Mesenchymal stem cell (in vitro differentiated cells and primary cell): ENCODE data around the gene CEND1.

Experiments used
- DNase-seq: peaks from one replicate; pipeline ENCODE4 v3.0.0-alpha.2; 2013
- H2AFZ ChIP-seq: one replicate; pipeline ENCODE4 v1.6.1; 2013; ENCODE audit warnings: low read depth, mild to moderate bottlenecking, control low read depth, inconsistent platforms, low read length, moderate library complexity
- H2AK5ac ChIP-seq: 2 replicates; pipeline ENCODE4 v1.6.1; 2013; ENCODE audit warnings: low read length, moderate library complexity, mild to moderate bottlenecking, inconsistent platforms; ENCODE audit not compliant: severe bottlenecking
- H2BK120ac ChIP-seq: one replicate; pipeline ENCODE4 v1.6.1; 2013; ENCODE audit warnings: low read depth, mild to moderate bottlenecking, inconsistent platforms, low read length, moderate library complexity
- H2BK12ac ChIP-seq, 2 experiments: one replicate each; pipeline ENCODE4 v1.6.1; 2013; ENCODE audit warnings: inconsistent platforms in 2 of 2, low read length in 2 of 2, mild to moderate bottlenecking in 2 of 2, moderate library complexity in 2 of 2, control low read depth in 1 of 2
- H2BK15ac ChIP-seq: one replicate; pipeline ENCODE4 v1.6.1; 2013; ENCODE audit warnings: mild to moderate bottlenecking, low read depth, inconsistent platforms; ENCODE audit not compliant: poor library complexity, severe bottlenecking
- H2BK5ac ChIP-seq: 2 replicates; pipeline ENCODE4 v1.6.1; 2013; ENCODE audit warnings: low read depth, mild to moderate bottlenecking, low read length, control low read depth, inconsistent platforms; ENCODE audit not compliant: poor library complexity, severe bottlenecking
- H3K14ac ChIP-seq, 2 experiments: one replicate each; pipeline ENCODE4 v1.6.1; 2013; ENCODE audit warnings: inconsistent platforms in 2 of 2, low read length in 2 of 2, control low read depth in 1 of 2, mild to moderate bottlenecking in 1 of 2, moderate library complexity in 1 of 2
- H3K18ac ChIP-seq, 2 experiments: one replicate each; pipeline ENCODE4 v1.6.1; 2013; ENCODE audit warnings: inconsistent platforms in 2 of 2, low read length in 2 of 2, control low read depth in 1 of 2, low read depth in 1 of 2, mild to moderate bottlenecking in 1 of 2
- H3K23ac ChIP-seq, 2 experiments: one replicate each; pipeline ENCODE4 v1.6.1; 2013; ENCODE audit warnings: inconsistent platforms in 2 of 2, low read length in 2 of 2, mild to moderate bottlenecking in 2 of 2, moderate library complexity in 2 of 2, control low read depth in 1 of 2
- H3K27ac ChIP-seq: 2 replicates; pipeline ENCODE4 v1.5.1; 2013; ENCODE audit warnings: mild to moderate bottlenecking, moderate library complexity, low read length, control low read depth, inconsistent platforms; ENCODE audit not compliant: poor library complexity, severe bottlenecking
- H3K27me3 ChIP-seq, 2 experiments: 2 replicates each; pipeline versions ENCODE4 v1.6.1 to v1.7.0; 2013; ENCODE audit warnings: low read length in 2 of 2, mild to moderate bottlenecking in 2 of 2, moderate library complexity in 2 of 2, control low read depth in 1 of 2, inconsistent platforms in 1 of 2; ENCODE audit not compliant: control insufficient read depth in 1 of 2, insufficient read depth in 1 of 2
- H3K36me3 ChIP-seq, 2 experiments: 2 replicates each; pipeline versions ENCODE4 v1.6.1 to v1.7.0; 2013; ENCODE audit warnings: low read length in 2 of 2, control low read depth in 1 of 2, inconsistent platforms in 1 of 2, low read depth in 1 of 2, mild to moderate bottlenecking in 1 of 2; ENCODE audit not compliant: insufficient read depth in 2 of 2, control insufficient read depth in 1 of 2
- H3K4ac ChIP-seq, 2 experiments: one replicate each; pipeline ENCODE4 v1.6.1; 2013; ENCODE audit warnings: inconsistent platforms in 2 of 2, low read length in 2 of 2, mild to moderate bottlenecking in 2 of 2, moderate library complexity in 2 of 2, control low read depth in 1 of 2, low read depth in 1 of 2
- H3K4me1 ChIP-seq: 2 replicates; pipeline ENCODE4 v1.6.1; 2013; ENCODE audit warnings: low read depth, low read length, control low read depth; ENCODE audit not compliant: control insufficient read depth, insufficient read depth
- H3K4me2 ChIP-seq: 2 replicates; pipeline ENCODE4 v1.6.1; 2013; ENCODE audit warnings: low read length, mild to moderate bottlenecking, inconsistent platforms; ENCODE audit not compliant: poor library complexity, severe bottlenecking
- H3K4me3 ChIP-seq, 2 experiments: 2 replicates each; pipeline versions ENCODE4 v1.5.1 to v1.7.0; 2013; ENCODE audit warnings: low read length in 2 of 2, mild to moderate bottlenecking in 2 of 2, control low read depth in 1 of 2, low read depth in 1 of 2; ENCODE audit not compliant: insufficient read depth in 1 of 2
- H3K79me1 ChIP-seq: replicated peaks from 2 replicates; pipeline ENCODE4 v1.6.1; 2013; ENCODE audit warnings: mild to moderate bottlenecking, control low read depth, low read length, inconsistent platforms; ENCODE audit not compliant: poor library complexity, severe bottlenecking
- H3K9ac ChIP-seq: 2 replicates; pipeline ENCODE4 v1.7.0; 2013; ENCODE audit warnings: mild to moderate bottlenecking, low read length, moderate library complexity
- H3K9me3 ChIP-seq: 2 replicates; pipeline ENCODE4 v1.7.0; 2013; ENCODE audit warnings: mild to moderate bottlenecking, low read length; ENCODE audit not compliant: control insufficient read depth
- H4K8ac ChIP-seq: one replicate; pipeline ENCODE4 v1.6.1; 2013; ENCODE audit warnings: inconsistent platforms, mild to moderate bottlenecking, low read length, moderate library complexity
- H4K91ac ChIP-seq: one replicate; pipeline ENCODE4 v1.6.1; 2013; ENCODE audit warnings: mild to moderate bottlenecking, low read length, inconsistent platforms
- whole genome bisulfite sequencing: methylation state at CpG from one replicate; pipeline ENCODE4 v1.1.7; 2013; ENCODE audit warnings: mixed read lengths; 5-methylcytosine and 5-hydroxymethylcytosine counted together

Gene CEND1

DNA sequence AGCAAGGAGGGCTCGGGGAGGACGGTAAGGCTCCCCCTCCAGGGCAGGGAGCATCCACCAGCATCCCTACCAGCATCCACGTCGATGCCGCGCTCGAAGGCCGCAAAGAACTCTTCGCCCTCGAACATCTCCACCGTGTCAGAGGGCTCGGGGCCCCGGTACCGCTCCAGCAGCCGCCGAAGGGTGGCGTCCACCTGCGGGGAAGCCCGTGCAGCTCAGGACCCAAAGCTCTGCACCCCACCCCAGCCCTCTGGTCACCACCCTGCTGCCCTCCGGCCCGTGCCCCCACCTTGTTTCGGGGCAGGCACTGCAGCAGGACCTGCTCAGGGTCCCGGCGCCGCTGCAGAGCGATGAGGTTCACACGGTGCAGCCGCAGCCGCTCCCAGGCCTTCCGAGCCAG, 10.6 kb upstream of the CEND1 start:
- H3K9ac ChIP-seq, result no peak overlapping the region
- H2BK15ac ChIP-seq, result no peak overlapping the region
- H3K9me3 ChIP-seq, result no peaks in the 10 kb centered on the region

DNA sequence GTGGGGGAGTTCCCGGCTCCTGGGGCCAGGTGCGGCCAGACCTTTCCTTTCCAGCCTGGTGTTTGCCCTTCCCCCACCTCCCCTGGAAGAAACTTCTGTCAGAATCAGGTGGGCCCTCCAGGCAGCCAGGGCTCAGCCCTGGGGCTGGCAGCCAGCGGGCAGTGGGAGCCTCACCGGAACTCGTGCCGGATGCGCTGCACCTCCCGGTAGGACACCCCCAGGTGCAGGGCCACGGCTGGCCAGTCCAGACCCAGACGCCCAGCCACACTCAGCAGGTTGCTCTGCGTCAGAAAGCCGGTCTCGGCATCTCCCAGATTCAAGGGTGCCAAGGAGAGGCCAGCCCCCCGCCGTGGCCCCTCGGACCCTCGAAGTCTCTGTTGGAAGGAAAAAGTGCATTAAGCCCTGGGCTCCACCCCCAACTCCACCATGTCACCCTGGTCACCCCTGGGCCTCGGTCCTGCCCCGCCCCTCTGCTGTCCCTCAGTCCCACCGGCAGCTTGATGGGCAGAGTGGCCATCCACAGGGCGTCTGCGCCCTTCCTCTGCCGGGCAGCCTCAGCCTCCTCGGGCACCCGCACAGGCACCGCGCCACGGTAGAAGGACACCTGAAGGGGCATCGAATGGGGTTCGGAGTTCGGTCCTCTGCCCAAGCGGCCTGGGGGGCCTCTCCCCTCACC, 9.9 kb upstream of the CEND1 start:
- H2AFZ ChIP-seq, result no peak overlapping the region
- no peak overlapping the region for H3K23ac ChIP-seq
- no peak overlapping the region for H3K4ac ChIP-seq
- peaks cover 44% of the 10 kb centered on the region for H3K4me1 ChIP-seq
- H3K36me3 ChIP-seq, result peaks cover 48 to 56% of the 10 kb centered on the region in 2 experiments
- no peak overlapping the region for H3K9ac ChIP-seq
- H4K8ac ChIP-seq, result no peak overlapping the region
- H4K91ac ChIP-seq, result peak overlapping the region; percentile 40
- DNase-seq, result no peak
- no peak overlapping the region for H3K14ac ChIP-seq
- H3K27ac ChIP-seq, result no peak overlapping the region
- no peaks in the 10 kb centered on the region for H3K27me3 ChIP-seq
- no peak overlapping the region for H2BK15ac ChIP-seq
- peaks cover 33% of the 10 kb centered on the region for H3K79me1 ChIP-seq
- 95% methylated on average over 32 of the region's 32 CpGs for WGBS
- no peak overlapping the region for H3K4me3 ChIP-seq
- no peak overlapping the region for H3K4me2 ChIP-seq
- no peak overlapping the region for H2AK5ac ChIP-seq
- H2BK5ac ChIP-seq, result no peak overlapping the region
- H2BK120ac ChIP-seq, result no peak overlapping the region
- no peak overlapping the region for H2BK12ac ChIP-seq
- no peak overlapping the region for H3K18ac ChIP-seq
- H3K9me3 ChIP-seq, result no peaks in the 10 kb centered on the region

More for the DNA sequence above, 10.6 kb upstream of the CEND1 start:
- H2AFZ ChIP-seq, result no peak overlapping the region
- no peak overlapping the region for H2BK12ac ChIP-seq
- no peaks in the 10 kb centered on the region for H3K27me3 ChIP-seq
- H3K23ac ChIP-seq, result no peak overlapping the region
- H3K4me2 ChIP-seq, result no peak overlapping the region
- H4K8ac ChIP-seq, result no peak overlapping the region
- no peak overlapping the region for H4K91ac ChIP-seq
- 95% methylated on average over 30 of the region's 30 CpGs for WGBS
- H3K14ac ChIP-seq, result no peak overlapping the region
- no peak overlapping the region for H3K27ac ChIP-seq
- no peak for DNase-seq
- H2BK120ac ChIP-seq, result no peak overlapping the region
- no peak overlapping the region for H2BK5ac ChIP-seq
- no peak overlapping the region for H3K4me3 ChIP-seq
- peaks cover 40% of the 10 kb centered on the region for H3K4me1 ChIP-seq
- H3K18ac ChIP-seq, result no peak overlapping the region
- no peak overlapping the region for H2AK5ac ChIP-seq
- H3K36me3 ChIP-seq, result peaks cover 48 to 54% of the 10 kb centered on the region in 2 experiments
- no peak overlapping the region for H3K4ac ChIP-seq
- H3K79me1 ChIP-seq, result peaks cover 33% of the 10 kb centered on the region

DNA sequence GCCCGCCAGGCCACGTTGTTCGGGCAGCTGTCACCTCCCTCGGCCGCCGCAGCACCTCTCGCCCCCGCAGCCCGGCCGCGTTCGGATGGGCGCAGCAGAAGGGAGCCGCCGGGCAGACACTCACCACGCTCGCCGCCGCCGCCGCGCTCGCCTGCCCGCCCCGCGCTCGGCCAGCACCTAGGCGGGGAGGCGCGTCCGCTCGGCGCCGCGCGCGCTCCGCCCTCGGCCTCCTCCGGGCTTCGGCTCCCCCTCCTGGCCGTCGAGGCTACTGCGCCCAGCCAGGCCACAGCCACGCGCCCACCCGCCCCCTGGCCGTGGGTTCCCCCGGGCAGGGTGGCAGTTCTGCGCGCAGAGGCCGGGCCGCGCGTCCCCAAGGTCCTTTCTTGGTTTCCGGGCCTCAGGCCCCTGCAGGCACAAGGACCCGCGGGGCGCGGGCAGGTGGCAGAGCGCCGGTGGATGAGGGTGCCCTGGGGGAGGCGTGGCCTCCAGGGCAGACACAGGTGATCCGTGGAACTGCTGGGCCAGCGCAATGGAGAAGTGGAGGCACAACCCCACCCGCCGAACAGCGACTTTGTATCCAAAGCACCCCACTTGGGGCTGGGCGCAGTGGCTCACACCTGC, 8.3 kb upstream of the CEND1 start, which contains the start of gene SLC25A22:
Gene SLC25A22, minus strand, starts transcription at position 189 of the 621 bp plus-strand sequence. CDS start 3,275 bp downstream, outside the sequence.
- Histone ChIP-seq H3K4ac (peak within 1 kb of the TSS; percentile 21 to 77), H2BK5ac (peak within 1 kb of the TSS; percentile 33), H3K79me1 (peaks cover 19% of the 10 kb centered on the region), H2BK12ac (peak within 1 kb of the TSS in 1 of 2 experiments; percentile 85), H3K14ac (peak within 1 kb of the TSS in 1 of 2 experiments; percentile 82), H2AK5ac (no peak within 1 kb of the TSS), H2BK120ac (no peak within 1 kb of the TSS), H4K8ac (peak within 1 kb of the TSS; percentile 52), H3K23ac (peak within 1 kb of the TSS in 1 of 2 experiments; percentile 34), H3K4me2 (peak within 1 kb of the TSS; percentile 90), H2BK15ac (no peak within 1 kb of the TSS), H3K4me1 (peaks cover 34% of the 10 kb centered on the region), H3K36me3 (peaks cover 56 to 62% of the 10 kb centered on the region in 2 experiments), H3K4me3 (peak within 1 kb of the TSS; percentile 85 to 89), H3K9me3 (no peaks in the 10 kb centered on the region), H2AFZ (peak within 1 kb of the TSS; percentile 60), H3K27me3 (no peaks in the 10 kb centered on the region), H3K9ac (peak within 1 kb of the TSS; percentile 90), H4K91ac (peak within 1 kb of the TSS; percentile 89), H3K18ac (peak within 1 kb of the TSS; percentile 67 to 94), H3K27ac (peak within 1 kb of the TSS; percentile 79)
- DNase-seq, result peak; percentile 78
- 10% methylated on average over 57 of the region's 69 CpGs for WGBS
